Mammary epithelial cell (primary cell): Measurements from ENCODE around the gene CD300LG.
A peak's percentile ranks its signal among the peaks of the same experiment; 100 is the strongest.

Source experiments
- EZH2 ChIP-seq: IDR thresholded peaks from 2 replicates; pipeline ENCODE4 v1.6.1; 2012; ENCODE audit warnings: low read length, inconsistent platforms, borderline replicate concordance
- TF ChIP-seq, protein P1 (sequence below), 2 donors: IDR thresholded peaks in 1 of 2; conservative IDR thresholded peaks in 1 of 2; 2 replicates each; pipeline ENCODE4 v1.5.1; 2011 to 2012; ENCODE audit warnings: inconsistent platforms in 2 of 2, low read length in 2 of 2, mild to moderate bottlenecking in 2 of 2, control low read depth in 1 of 2, low read depth in 1 of 2; ENCODE audit not compliant: insufficient read depth in 1 of 2; ENCODE audit errors: extremely low read depth in 1 of 2

DNA sequence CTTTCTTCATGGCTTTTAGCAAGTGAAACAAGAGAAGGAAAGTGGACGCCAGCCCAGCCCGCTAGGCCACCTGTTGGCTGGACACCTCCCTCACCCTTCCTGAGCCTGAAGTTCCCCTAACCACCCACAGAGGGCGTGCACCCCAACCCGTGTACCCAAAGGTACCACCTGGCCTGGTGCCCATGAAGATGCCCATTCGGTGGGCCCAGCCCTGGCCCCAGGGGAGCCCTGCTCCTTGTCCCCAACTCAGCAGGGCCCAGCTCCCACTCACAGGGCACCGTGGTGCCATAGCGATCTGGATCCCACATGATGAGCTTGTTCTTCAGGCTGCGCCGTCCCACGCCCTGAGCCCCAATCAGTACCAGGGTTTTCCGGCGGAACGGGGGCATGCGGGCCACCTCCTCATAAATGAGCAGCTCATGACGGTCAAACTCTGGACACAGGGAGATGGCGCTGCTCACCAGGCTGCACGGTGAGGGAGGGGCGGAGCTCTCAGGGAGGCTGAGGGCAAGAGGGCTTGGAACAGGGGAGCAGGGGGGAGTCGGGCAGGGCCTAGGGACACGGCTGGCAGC lies 33.5 kb downstream of the CD300LG start:
- TF ChIP-seq, protein P1, sequence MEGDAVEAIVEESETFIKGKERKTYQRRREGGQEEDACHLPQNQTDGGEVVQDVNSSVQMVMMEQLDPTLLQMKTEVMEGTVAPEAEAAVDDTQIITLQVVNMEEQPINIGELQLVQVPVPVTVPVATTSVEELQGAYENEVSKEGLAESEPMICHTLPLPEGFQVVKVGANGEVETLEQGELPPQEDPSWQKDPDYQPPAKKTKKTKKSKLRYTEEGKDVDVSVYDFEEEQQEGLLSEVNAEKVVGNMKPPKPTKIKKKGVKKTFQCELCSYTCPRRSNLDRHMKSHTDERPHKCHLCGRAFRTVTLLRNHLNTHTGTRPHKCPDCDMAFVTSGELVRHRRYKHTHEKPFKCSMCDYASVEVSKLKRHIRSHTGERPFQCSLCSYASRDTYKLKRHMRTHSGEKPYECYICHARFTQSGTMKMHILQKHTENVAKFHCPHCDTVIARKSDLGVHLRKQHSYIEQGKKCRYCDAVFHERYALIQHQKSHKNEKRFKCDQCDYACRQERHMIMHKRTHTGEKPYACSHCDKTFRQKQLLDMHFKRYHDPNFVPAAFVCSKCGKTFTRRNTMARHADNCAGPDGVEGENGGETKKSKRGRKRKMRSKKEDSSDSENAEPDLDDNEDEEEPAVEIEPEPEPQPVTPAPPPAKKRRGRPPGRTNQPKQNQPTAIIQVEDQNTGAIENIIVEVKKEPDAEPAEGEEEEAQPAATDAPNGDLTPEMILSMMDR (conservative IDR thresholded peaks at IDR 0.05 in 1 of 2, IDR thresholded peaks at IDR 0.05 in 1 of 2; ENCODE audit: extremely low read depth in 1 of 2, insufficient read depth in 1 of 2, low read depth in 1 of 2, low read length in 2 of 2) = peak; percentile 69 to 82
- TF ChIP-seq EZH2 = no peak
